GM19455 (cell line): ENCODE results near the gene HDAC7.

ENCODE experiments used
- ATAC-seq: cut with Tn5 transposase; IDR thresholded peaks from one replicate; pipeline ENCODE4 v1.9.1; 2021; ENCODE audit not compliant: unreplicated experiment

Gene HDAC7

GRCh38 chr12:47767216-47767724, 52.4 kb downstream of the HDAC7 start:
- no peak for ATAC-seq

DNA sequence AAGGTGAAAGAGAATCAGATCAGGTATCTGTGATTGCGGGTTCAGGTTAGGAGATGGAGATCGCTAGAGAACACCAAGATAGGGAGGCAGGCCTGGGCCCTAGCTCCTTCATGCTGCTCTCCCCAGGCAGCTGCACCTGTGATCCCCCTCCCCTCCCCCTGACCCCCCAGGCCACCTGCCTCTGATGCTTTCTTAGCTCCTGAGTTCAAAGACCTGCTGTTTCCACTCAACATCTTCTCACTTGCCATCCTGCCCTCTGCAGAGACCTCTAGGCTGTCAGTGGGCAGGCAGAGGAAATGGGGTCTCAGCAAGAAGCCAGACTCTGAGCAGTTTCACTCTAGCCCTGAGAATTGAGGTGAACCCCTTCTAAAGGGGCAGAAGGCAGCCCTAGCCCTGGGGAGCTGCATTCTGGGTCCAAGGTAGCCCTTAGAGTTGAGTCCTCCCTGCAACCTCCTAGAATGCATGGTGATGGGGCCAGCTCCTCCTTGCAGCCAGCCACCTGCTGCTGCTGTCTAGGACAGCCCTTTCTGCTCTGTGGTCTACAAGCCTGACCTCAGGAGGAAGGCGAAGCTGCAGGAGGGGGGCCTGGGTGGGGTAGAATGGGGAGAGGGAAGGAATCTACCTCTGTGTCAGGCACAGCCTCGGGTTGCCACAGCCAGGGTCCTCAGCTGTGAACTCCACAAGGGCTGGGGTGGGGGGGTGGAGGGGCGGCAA, 53.0 kb downstream of the HDAC7 start:
- no peak for ATAC-seq

- ATAC-seq: no peak
Measured at GRCh38 chr12:47763481-47764346, 56.0 kb downstream of the HDAC7 start.

DNA sequence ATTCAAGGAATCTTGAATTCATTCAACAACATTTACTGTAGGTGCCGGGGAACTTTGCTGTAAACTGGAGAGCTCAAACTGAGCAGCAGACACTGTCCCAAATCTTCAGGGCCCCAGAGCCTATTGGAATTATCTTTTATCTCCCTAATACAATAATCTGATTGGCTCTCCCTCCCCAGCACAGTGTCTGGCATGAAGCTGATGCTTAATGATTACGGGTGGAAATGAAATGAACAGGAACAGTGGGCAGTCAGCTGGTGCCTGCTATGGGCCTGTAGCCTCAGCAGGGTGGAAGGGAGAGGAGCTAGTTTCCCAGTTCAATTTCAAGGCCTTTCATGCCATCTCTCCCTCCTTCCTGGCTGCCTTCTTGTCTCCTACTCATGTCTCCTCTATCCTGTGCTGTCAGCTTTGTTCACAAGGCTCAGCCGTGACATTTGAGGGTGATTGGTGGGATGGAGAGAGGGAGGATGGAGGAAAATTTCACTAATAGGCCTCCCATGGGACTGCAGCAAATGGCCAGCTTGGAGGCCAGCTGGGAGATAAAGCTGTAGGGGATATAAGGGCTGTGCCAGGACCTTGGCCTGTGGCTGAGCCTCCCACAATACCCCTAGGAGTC, 56.7 kb downstream of the HDAC7 start:
- no peak for ATAC-seq

- ATAC-seq: peak; percentile 59
Measured at GRCh38 chr12:47758834-47759690, 60.6 kb downstream of the HDAC7 start, which contains the start of gene RAPGEF3. Gene RAPGEF3 (minus strand): TSS chr12:47758880. CDS start chr12:47758556, 324 bp downstream.

- no peak for ATAC-seq
Measured at GRCh38 chr12:47758584-47758833, 61.2 kb downstream of the HDAC7 start.

GRCh38 chr12:47757840-47758583, 61.7 kb downstream of the HDAC7 start:
- ATAC-seq: no peak

DNA sequence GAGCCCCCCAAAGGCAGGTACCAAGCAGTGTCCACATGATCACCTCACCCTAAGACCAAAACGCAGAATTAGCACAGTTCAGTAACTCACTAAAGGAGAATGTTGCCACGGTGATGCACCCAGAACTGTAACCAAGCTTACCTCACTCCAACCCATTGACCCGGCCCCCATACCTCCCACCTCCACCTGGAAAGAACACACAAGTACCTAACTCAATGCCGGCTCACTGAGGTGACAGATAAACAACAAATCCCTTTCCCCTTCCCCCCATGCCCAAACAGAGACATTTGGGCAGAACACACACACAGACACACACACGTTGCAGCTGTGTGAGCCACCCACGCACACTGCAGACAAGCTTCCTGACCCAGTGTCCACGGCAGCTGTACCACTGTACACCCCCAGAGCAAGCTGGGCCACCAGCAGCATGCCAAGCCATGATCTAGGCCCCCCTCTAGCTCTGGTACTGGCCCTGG, 62.3 kb downstream of the HDAC7 start:
- no peak for ATAC-seq

DNA sequence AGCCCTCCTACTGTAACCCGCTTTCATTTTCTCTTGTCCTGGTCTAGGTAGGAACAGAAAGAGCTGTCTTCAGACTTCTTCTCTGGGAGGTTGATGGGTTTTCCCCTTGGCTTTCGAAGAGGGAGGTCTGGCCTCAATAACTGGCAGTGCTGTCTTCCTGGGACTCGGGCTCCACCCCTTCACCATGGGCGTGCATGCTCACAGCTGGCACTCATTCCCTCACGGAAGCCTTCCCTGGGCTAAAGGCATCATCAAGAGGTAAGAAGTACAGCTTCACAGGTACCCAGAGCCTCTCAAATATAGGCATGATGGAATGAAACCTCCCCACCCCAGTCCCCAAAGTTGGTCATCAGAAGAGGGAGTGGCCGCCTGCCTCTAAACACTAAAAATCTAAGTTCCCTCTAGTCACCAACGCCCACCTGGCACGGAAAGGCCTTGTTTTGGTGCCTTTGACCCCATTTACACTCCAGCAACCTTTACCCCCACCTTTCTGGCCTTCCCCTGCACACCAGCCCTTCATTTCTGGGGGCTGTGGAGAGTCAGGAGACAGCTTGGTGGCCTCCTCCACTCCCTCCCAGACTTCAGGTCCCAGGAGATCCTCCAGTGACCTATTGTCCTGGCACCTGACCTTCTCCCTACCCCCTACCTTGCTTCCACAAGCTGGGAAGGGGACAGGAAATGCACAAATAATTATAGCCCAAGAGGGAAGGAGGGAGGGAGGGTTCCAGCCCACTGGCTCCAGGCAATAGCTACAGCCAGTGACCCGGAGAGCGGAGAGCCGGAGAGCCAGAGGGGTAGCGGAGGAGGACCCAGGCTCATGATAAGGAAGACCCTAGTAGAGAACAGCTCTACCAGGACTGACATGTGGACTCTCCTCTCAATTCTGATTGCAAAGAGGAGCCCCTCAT, 63.8 kb downstream of the HDAC7 start:
- peak; percentile 70 for ATAC-seq

DNA sequence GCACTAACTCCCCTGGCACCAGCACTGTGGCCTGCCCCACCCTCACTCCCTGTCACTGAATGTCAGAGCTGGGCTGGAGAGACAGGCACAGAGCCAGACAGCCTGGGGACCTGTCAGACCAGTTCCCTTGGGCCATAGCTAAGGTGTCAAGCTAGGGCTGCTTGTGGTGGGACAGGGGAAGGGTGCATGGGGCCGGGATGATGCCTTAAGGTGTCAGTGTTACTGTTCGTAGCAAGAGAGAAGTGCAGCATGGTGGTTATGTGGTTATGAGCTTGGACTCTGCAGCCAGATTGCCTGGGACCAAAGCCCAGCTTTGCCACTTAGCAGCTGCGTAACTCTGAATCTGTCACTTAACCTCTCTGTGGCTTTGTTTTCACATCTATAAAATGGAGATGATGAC, 64.8 kb downstream of the HDAC7 start:
- ATAC-seq: peak; percentile 5

DNA sequence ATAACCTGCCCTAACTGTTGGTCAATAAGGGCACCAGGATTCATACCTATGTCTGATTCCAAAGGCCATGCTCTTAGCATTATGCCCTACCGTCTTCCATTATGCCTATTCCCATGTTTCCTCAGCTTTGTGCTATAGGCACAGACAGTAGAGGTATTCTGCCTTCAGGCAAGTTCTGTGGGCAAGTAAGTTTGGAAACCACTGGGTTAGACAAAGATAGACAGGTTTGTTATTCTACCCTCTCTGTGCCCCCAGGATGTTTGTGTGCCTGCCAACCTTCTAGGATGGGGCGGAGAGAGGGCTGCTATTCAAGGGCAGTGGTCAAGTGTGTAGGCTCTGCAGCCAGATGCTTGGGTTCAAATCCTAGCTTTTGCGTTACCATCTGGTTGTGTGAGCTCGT, 65.6 kb downstream of the HDAC7 start:
- ATAC-seq: no peak

GRCh38 chr12:47753021-47754001, 66.4 kb downstream of the HDAC7 start:
- ATAC-seq: no peak

- ATAC-seq: no peak
Measured at GRCh38 chr12:47752552-47752951, 67.2 kb downstream of the HDAC7 start.

DNA sequence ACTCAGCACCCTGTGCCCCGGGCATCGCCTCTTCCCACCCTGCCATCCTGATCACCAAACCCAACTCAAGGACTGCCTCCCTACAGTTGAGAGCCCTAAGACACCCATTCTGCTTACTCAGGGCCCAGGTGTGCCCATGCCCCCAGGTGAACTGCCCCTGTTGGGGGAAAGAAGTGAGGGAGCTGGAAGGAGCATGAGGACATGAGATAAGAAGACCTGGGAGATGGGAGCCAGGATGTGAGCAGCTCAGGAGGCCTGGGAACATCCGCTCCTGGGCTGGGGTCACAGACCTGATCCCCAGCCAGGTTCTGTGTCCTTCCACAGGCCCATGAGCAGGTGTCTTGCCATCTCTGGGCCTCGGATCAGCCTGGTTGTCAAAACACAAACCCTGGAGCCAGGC, 67.6 kb downstream of the HDAC7 start:
- no peak for ATAC-seq

DNA sequence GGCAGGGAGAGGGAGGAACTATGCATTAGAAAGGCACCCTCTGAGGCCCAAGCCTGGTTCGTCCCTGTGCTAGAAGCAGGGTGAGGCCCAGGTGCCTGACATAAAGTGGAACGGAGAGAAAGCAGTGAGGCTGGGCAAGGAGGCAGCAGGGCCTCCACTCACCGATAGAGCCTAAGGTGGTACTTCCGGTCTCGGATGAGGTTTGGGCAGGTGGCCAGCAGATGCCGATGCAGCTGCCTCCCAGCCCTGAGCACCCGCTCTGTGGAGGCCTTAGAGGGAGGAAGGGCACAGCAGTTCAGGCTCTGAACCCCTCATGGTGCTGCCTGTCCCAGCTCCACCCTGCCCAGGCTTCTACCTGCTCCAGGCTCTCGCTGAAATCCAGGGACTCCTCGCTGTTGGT, 68.1 kb downstream of the HDAC7 start:
- ATAC-seq: no peak

DNA sequence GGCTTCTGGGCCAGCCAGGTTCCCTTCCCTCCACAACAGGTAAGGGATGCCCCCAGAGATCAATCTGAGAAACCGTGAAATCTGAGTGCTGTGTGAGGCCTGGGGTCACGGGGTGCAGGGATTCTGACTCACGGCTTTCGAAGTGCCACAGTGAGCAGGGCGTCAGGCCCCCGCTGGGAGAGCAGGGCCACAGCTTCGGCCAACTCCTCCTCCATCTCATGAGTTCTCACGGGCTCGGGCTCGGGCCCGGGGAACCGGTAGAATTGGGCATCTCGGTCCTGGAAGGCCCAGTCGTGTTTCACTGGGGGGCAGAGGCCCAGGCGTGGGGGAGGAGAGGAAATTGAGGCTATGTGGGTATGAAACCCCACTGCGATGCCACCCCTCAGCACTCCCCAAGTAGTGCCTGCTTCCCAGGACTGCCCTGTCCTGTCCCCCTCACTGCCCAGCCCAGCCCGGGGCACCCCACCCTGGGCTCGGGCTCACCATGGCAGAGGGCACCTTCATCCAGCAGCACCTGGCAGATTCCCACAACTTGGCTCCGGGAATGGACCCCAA, 68.7 kb downstream of the HDAC7 start:
- no peak for ATAC-seq

DNA sequence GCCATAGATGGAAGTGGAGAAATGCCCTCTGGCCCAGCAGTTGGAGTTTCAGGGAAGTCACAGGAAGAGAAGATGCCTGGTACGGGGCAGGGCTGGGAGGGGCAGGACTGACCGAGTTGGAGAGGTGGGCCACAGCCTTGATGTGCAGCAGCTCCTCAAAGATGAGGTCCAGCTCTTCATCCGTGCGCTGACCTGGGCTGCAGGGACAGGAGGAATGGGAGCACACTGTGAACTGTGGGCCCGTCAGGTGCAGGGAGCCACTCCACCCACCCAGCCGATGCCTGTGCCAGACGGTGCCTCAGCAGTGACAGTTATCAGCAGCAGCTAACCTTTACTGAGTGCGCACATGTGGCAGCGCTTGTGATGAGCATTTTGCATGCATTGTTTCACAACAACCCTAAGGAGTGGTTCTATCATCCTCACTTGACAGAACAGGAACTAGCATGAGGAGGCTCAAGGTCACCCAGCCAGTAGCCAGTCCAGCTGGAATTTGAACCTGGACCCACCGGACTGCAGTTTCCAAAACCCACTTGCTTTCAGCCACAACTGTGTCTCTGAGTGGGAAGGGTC, 69.4 kb downstream of the HDAC7 start:
- no peak for ATAC-seq
